Stimulated activated CD4-positive, alpha-beta T cell treated with anti-CD3 and anti-CD28 coated beads, Interleukin-1b, Interleukin-23, amount 100 ng/mL, for 24 hours (primary cell): ENCODE data around the gene CDK5R2.

Source experiments
- DNase-seq, 4 experiments: peaks; one replicate each; pipeline ENCODE4 v3.0.0-alpha.2; 2020; ENCODE audit warnings: low read depth in 4 of 4, low spot score in 1 of 4

The CDK5R2 gene

DNA sequence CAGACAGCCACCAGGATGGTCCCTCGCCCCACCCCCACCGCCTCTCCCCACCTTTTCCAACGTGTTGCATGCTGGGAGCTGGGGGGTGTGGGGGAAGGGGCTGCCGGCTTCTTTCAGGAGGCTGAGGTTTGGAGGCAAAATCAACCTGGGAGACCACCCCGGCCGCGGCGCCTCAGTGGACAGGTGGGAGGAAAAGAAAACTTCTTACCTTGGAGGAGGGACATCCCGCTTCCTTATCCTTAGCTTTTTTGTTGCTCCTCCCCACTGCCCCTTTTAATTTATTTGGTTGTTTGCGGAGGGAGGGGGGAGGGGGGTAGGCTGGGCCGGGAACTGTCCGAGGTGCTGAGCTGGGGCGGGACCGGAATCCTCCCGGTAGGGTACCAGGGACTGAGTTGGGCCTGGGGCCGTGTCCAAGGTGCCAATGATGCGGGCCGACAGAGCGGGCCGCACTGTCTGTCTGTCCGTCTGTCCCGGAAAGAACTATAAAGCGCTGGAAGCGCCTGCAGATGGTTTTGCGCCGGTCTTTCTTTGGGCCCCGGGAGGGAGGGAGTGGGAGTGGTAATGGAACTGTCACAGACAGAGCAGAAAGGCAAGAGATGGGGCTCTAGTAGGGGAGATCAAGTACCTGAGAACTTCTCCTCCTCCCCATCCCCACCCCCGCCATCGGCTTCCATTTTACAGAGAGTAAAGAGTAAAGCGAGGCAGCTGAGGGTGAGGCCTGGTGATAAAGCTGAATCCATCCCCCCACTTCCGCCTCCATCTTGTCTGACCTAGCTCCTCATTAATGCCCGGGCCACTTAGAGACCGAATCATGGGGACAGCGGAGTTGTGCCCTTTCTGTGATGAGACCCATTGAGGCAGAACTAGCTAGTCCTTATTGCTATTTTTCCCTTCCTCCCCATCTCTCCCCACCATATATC lies 2.4 kb downstream of the CDK5R2 start:
- no peak for DNase-seq

DNA sequence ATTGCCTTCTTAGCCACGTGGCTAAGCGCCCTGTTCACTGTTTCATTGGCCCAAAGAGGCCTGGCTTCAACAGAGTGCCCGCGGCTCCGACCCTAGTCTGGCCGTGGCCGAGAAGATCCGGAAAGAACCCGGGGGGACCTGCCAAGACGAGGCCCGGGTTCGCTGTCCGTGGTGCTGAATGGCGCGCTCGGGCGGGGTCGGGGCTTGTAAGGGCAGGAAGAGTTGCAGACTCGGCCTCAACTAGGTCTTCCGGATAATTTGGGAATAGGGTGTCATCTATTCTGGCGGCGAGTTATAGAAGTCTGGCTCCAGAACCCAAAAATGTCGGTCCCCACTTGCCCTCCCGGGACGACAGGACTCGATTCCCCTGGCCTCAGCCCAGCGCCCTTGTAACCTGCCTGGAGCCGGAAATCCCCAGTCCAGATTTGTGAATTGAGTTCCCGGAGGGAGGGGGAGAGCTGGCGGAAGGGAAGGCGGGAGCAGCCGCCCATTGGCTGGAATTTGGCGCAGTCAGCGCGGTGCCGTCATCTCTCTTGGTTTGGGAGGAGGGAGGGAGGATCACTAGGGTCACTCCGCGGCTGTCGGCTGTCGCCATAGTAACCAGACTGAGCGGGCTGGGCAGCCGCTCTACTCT lies 3.5 kb downstream of the CDK5R2 start:
- peak in 3 of 4 experiments; percentile 32 to 41 (median 36) for DNase-seq

DNA sequence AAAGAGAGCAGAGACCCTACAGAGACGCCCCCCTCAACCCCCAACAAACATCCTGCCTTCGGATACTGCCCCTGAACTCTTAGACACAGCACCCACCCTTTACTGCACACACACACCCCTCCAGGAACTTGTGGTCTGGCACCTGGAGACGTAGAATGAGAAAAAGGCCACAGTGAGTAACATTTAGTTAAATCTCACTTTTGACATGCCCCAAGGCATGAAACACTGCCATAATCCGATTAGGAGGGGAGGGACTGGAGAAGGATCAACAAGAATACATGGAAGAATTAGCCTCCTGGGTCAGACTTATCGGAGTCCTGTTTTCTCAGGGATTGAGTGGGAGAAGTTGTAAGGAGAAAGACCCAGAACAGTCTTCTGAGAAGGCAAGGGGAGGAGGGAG lies 4.1 kb downstream of the CDK5R2 start:
- no peak for DNase-seq

DNA sequence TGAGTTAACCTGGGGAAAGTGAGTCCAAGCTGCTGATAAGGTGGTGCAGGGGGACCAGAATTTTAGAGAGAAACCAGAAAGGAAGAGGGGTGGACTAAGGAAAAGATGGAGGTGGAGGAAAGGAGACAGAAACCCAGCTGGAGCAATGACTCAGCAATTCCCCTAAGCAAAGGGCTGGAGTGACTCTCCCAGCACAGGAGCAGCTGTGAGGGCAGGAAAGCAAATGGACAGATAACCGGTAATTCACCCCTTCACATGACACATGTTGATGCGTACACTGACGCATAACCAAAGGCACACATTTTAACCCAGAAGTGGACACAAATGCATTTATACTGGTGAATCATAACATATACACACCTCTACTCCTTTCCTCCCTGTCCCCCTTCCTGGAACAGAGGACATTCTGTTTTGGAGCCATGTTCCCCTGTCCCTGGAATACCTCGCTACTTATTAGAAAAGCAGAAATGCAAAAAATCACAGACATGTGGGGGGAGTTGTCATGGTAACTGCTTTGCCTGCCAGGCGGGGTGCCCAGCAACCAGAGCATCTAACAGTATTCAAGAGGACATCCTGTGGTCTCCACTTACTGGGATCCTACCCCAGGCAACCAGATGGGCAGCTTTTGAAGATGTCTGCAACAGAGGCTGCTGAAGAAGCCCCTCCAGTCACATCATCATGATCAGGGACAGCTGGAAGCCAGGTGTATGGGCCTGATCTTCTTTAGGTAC lies 4.7 kb downstream of the CDK5R2 start:
- DNase-seq = no peak

DNA sequence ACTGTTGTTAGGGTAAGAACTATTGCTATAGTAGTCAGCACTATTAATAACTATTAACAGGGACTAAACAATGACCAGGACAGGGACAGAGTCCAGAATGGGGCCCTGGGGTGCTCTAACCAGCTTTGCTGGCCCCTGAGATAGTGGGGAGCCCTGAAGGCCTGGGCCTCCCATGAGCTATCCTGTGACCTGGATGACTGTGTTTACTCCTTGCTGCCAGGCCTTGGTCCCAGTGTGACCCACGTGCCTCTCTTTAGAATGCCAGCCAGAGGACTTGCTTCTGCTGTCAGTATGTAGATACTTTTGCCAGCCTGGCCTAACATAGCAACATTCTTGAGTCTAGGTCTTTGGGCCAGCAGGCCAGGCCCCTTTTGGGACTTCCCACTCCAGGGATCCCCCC lies 11.4 kb downstream of the CDK5R2 start:
- no peak for DNase-seq

DNA sequence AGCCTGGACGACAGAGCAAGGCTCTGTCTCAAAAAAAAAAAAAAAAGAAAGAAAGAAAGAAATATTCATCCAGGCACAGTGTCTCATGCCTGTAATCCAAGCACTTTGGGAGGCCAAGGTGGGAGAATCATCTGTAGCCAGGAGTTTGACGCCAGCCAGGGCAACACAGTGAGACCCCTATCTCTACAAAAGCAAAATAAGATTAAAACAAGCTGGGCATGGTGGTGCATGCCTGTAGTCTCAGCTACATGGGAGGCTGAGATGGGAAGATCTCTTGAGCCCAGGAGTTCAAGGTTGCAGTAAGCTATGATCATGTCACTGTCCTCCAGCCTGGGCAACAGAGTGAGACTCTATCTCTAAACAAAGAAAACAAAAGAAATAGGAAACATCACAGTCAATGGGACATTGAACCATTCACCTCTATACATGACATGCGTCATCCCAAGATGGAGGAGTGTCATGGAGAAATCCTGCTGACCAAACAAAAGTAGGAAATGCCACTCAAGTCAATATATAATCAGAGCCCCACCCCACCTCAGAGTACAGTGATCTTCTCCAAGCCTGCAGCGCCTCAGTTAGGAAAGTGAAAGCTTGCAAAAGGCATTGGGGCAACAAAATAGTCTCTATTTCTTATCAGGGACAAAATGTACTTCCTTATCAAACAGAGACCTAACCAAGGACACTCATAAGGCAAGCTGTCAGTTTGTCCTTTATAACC lies 15.8 kb downstream of the CDK5R2 start:
- no peak for DNase-seq

DNA sequence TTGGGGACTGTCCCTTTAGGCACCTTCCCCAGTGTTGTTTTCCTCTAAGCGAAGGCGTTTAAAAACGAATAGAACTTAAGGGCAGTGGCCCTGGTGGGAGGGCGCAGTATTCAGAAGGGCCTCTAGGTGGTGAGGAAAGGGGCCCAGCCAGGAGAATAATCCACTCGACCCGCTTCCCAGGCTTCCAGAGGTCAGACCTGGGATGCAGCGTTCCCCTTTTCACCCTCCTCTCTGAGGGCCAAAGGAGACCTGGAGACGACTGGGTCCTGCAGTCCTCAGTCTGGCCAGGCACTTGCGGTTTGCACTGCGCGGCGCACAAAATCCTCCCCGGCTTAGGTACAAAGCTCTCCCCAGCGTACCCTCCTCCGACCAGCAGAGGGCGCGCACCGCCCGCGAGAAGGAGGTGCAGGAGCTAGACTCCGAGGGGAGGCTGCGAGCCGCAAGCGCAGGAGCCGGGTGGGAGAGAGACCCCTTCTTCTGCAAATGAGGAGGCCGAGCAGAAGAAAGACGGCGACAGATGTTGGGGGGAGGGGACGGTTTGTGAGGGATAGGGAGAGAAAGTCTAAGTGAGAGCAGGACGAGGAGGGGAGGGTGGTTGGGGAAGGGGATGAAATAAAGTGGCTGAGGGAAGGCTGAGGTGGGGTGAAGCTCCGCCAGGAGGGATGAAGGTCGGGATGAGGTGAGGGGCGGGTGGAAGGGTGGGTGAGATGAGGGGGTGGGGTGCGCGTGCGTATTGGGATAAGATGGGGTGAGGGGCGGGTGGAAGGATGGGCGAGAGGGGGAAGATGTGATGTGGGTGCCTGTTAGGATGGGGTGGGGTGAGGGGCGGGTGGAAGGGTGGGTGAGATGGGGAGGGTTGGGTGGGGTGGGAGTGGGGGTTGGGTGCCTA lies 20.6 kb downstream of the CDK5R2 start:
- DNase-seq = peak; percentile 62 to 81 (median 76)

DNA sequence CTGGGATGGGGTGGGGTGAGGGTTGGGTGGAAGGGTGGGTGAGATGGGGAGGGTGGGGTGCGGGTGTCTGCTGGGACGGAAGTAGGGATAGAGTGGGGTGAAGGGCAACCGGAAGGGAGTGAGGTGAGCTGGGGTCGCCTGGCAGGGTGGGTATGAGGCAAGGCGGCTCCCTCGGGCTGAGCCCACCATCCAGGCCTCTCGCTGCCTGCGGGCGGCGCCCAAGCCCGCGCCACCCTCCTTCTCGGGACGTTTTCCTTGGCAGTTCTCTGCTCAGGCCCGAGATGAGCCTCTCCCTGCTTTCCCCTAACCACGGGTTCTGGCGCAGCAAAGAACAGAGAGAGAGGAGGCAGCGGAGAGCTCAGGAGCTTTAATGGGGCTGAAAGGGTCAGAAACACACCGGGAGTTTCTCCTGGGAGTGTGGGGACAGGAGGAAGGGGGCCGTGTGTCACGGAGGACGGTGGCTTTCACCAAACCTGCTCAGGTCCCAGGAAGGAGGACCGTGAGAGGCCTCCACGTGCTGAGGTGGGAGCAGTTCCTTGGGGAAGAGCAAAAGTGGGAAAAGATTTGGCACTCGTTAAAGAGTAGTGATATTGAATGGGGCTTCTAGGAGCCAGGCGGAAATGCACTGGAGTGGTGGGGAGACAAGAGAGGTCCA lies 21.4 kb downstream of the CDK5R2 start:
- DNase-seq = no peak

DNA sequence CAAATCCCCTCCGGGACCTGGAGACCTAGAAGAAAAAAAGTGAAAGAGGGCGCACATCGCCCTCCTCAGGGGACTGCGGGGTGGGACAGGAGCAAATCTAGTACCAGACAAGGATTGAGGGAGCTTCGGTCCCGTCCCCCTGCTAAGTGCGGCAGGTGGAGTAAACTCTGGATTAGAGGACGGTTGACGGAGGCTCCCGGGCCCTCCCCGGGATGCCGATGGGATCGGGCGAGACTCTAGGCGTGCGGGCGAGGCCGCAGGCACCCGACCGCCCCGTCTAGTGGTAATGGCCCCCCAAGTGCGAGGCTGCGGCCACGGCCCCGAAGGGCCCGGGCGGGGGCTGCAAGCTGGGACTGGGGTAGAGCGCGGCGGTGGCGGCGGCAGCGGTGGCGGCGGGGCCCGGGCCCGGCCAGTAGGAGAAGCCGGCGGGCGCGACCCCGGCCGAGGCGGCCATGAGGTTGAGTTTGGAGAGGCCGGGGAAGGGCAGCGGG lies 22.0 kb downstream of the CDK5R2 start:
- no peak for DNase-seq

DNA sequence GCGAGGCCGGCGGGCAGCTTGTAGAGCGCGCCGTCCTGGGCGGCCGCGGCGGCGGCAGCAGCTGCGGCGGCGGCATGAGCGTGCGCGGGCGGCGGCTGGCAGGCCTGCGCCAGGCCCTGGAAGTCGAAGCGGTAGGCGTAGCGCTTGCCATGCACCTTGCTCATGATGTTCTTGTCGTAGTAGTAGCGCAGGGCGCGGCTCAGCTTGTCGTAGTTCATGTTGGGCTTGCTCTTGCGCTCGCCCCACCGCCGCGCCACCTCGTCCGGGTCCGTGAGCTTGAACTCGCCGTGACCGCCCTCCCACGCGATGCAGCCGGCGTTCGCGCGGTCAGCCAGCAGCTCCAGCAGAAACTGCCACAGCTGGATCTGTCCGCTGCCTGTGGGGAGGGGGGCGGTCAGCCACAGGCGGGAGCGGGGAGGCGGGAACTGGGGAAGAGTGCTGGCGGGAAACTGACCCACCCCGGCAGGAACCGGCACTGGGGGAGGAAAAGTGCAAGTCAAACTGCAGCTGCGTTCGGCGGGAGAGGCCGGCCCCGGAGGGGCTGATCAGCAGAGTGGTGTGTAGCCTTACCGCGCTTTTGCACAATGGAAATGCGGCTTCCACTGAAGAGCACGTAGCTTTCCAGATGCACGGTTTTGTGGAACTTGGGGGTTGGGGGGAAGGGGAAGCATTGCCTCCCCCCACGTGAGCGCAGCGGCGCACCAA lies 22.6 kb downstream of the CDK5R2 start:
- DNase-seq = peak in 1 of 4 experiments; percentile 32

DNA sequence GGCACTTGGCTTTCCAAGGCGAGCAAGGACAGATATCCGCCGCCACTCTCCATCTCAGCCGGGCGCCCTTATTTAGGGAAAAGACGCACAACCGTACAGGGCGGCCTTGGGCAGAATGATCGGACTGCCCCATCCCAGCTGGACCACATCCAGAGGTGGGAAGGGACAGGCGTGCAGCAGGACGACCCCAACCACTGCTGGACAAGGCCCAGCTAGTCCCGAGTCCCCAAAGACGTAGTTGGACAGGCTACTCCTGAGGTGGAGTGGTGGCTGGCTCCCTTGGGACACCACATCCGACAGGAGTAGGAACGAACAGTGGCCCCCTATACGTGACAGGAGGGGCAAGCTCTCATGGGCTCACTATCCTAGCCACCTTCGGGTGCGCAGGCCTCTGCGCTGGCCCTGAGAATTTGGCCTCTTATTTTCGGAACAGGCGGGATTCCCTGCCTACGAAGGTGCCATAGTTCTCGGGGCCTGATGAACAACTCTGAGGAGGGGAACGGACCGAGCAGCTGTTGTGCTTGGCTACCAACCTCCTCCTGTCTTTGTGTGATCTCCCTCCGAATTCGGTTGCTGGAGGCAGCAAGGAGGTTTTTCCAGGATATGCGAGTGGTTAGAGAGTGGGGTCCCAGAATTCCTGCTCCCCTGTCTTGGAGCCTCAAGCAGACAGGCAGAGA lies 23.3 kb downstream of the CDK5R2 start:
- DNase-seq = no peak

DNA sequence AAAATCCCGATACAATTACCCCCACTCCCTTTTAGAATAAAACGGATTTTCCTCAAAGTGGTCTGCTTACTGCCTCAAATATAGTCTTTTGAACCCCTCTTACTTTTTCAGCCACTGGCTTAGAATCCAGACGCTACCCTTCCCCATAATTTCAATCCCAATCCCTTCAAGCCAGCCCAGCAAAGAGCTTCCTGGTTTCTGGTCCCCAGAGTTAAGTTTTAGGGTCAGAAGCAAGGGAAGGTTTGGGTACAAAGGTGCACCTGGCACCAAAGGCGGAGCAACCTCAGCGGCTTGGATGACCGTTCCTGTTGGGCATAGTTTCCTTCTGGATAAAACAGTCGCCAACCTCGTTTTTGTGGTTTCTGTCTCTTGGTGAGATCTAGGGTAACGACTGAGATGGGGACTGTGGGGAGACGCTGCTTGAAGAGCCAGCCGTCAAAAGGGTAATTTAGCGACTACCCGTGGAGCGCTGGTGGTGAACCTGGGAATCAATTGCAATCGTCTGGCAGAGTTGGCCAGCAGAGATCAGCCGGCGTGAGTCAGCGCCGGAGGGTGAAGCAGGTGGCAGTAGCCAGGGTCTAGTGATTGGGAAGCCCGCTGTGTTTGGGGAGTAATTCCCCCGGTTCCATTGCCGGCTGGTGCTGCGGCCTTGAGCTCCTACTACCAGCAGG lies 23.9 kb downstream of the CDK5R2 start:
- DNase-seq = no peak

DNA sequence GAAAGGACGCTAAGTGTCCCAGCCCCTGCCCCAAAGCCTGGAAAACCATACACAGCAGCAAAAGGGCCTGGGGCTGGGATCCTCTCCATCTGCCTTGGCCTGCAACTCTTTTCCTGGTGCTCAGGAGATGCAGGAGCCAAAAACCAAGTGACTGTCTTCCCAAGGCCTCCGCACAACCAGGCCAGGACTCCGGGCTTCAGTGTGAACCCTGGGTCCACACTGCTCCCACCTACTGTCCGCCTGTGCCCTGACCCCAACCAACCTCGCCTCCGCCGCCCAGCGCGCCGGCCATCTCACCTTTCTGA lies 24.4 kb downstream of the CDK5R2 start:
- DNase-seq = no peak

DNA sequence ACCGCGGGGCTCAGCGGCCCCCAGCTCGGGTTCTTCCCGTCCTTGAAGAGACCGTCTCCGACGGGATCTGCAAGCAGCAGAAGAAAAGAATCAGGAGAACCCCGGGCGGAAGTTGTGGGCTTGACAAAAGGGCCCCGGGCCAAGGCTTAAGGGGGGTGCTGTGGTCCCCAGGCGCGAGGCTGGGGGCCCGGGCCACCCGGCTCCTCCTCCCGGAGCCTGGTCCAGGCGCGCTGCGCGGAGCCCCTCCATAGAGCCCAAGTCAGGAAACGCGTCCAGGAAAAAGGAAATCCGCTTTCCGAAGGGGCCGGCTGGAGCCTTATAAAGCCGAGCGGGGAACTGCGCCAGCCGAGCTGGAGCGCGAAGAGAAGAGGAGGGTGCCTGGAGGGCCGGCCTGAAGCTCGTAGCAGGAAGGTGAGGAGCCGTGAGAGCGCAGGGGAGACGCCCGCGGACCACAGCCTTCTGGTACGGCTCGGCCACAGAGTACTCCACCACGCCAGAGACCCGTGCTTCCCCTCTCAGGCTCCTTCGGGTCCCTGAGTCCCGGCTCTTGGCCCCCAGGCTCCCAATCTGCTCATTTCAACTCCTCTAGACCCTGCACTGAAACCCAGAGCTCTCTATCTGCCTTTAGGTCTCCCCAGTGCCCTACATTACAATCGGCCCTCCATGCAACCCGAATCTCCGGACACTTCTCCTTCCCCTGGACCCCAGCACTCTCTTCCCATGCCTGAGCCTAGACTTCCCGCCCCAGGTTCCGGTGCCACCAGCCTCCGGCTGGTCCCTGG lies 25.0 kb downstream of the CDK5R2 start:
- no peak for DNase-seq

DNA sequence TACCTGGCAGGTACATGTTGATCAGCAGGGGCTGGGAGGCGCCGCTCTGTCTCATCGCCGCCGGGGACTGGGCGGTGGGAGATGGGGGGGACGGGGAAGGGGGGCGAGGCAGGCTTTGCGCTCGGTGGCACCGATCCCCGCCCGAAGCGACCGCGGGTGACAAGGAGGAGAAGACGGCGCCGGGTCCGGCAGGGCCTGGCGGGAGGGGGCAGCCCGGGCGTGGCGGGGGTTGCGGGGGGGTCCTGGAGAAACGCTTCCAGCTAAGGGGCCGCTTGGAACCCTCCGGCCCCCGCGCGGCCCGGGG lies 25.5 kb downstream of the CDK5R2 start, which contains the start of gene FEV:
FEV (minus strand) TSS at position 164 of the 304 bp plus-strand sequence; CDS start at position 55, 109 bp downstream.
- DNase-seq = no peak

DNA sequence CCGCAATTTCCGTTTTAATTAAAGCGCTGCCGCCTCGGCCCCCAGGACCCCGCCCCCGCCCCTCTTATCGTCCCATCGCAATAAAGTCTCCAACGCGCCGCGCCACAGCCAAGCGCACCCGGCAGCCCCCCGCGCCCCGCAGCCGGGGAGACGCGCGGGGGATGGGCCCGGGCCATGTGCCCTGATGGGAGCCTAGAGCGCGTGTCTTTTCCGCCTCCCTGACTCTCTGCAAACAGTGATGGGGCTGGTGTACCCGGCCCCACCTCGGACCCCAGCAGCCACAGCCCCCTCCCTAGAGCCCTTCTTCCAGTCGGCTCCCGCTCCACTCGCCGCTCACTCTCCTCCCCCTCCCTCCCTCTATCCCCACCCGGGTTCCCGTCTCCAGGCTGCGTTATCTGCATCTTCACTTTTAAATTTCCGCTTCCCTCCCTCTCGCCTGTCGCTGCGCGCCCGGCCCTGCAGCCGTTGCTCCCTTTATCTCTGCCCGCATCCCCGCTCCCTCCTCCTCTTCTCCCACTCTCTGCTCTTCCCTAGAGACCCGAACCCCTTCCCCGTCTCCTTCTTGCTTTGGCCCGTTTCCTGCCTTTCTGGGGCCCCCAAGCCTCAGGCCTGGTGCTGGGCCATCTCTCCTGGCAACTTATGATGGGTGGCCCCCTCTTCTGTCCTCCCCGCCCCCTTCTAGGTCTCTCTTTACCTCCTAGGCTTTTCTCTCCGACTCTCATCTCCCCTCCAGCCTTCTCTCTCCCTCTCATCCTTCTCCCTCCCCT lies 26.0 kb downstream of the CDK5R2 start:
- no peak for DNase-seq
